Endothelial cell of umbilical vein (primary cell): ENCODE results near the gene TMEM108. TPM values are rescaled to one million over a fixed set of nuclear protein-coding genes. Genes with fewer than 3 reads are reported as not detected.

Source experiments
- BruUV-seq: library from RNA; stranded (reverse); fragments of 400-500 nt; replicated peaks from 2 replicates; lab custom pipeline; 2021; lab: Mats Ljungman, UMichigan
- CTCF ChIA-PET: fragments of 300-600, 350-600 bp; sonication (Branson Sonifier 250); formaldehyde crosslinking; loops from one replicate; lab custom pipeline; 2021; ENCODE audit warnings: antibody characterized with exemption, inconsistent platforms; lab: Charles Lee
- POLR2A ChIA-PET: fragments of 300-600, 350-600 bp; sonication (Branson Sonifier 250); formaldehyde crosslinking; loops from one replicate; lab custom pipeline; 2021; ENCODE audit warnings: antibody characterized with exemption, inconsistent platforms; lab: Charles Lee
- DNase-seq: peaks from one replicate; pipeline ENCODE4 v3.0.0-alpha.2; 2011; ENCODE audit warnings: low read depth, low spot score
- FAIRE-seq: peaks from 2 replicates; lab custom pipeline; 2011; peaks lifted over from hg19 to GRCh38; lab: Jason Lieb, UNC
- H2AFZ ChIP-seq: 2 replicates; pipeline ENCODE4 v1.6.0; 2012; ENCODE audit warnings: low read depth, low read length, control low read depth, inconsistent platforms
- H3K27ac ChIP-seq: 2 replicates; pipeline ENCODE4 v1.5.1; 2011; ENCODE audit warnings: low read depth, mild to moderate bottlenecking, control low read depth, low read length, moderate library complexity; ENCODE audit not compliant: insufficient read depth
- H3K27me3 ChIP-seq, 2 experiments: 2 replicates each; pipeline versions ENCODE4 v1.6.0 to v1.6.1; 2011; ENCODE audit warnings: low read length in 2 of 2, mixed read lengths in 1 of 2; ENCODE audit not compliant: control insufficient read depth in 2 of 2, insufficient read depth in 2 of 2
- H3K36me3 ChIP-seq, 2 experiments: 2 replicates in 1 of 2; 3 replicates in 1 of 2; pipeline ENCODE4 v1.5.1; 2011; ENCODE audit warnings: low read length in 2 of 2, mild to moderate bottlenecking in 1 of 2, moderate library complexity in 1 of 2; ENCODE audit not compliant: control insufficient read depth in 2 of 2, insufficient read depth in 2 of 2; ENCODE audit errors: extremely low read depth in 1 of 2
- H3K4me1 ChIP-seq: 3 replicates; pipeline ENCODE4 v1.5.1; 2011; ENCODE audit warnings: mild to moderate bottlenecking, low read length; ENCODE audit not compliant: control insufficient read depth, insufficient read depth; ENCODE audit errors: extremely low read depth
- H3K4me2 ChIP-seq: 2 replicates; pipeline ENCODE4 v1.6.1; 2011; ENCODE audit warnings: low read length, control low read depth, mixed read lengths; ENCODE audit not compliant: insufficient read depth
- H3K4me3 ChIP-seq, 3 experiments: fragments of 200-600 bp in 1 of 3; sonication (generic), shearing (Covaris generic) in 1 of 3; replicated peaks in 1 of 3; 2 replicates each; pipeline ENCODE4 v1.5.1; 2011 to 2016; ENCODE audit warnings: control low read depth in 3 of 3, low read length in 3 of 3, mild to moderate bottlenecking in 2 of 3, inconsistent platforms in 1 of 3, low read depth in 1 of 3, moderate library complexity in 1 of 3; ENCODE audit not compliant: insufficient read depth in 1 of 3
- H3K79me2 ChIP-seq: 2 replicates; pipeline ENCODE4 v1.6.0; 2012; ENCODE audit warnings: low read length, inconsistent platforms; ENCODE audit not compliant: control insufficient read depth, insufficient read depth
- H3K9ac ChIP-seq: replicated peaks from 2 replicates; pipeline ENCODE3; 2011; ENCODE audit warnings: low read length, control low read depth; ENCODE audit not compliant: insufficient read depth; ENCODE audit errors: extremely low read depth
- H3K9me1 ChIP-seq: replicated peaks from 3 replicates; pipeline ENCODE4 v1.6.0; 2011; ENCODE audit warnings: mild to moderate bottlenecking, low read length; ENCODE audit not compliant: control insufficient read depth, insufficient read depth; ENCODE audit errors: extremely low read depth
- H3K9me3 ChIP-seq: replicated peaks from 2 replicates; pipeline ENCODE4 v1.5.1; 2012; ENCODE audit warnings: low read length, inconsistent platforms; ENCODE audit not compliant: control insufficient read depth, insufficient read depth
- H4K20me1 ChIP-seq: replicated peaks from 2 replicates; pipeline ENCODE3; 2011; ENCODE audit warnings: mild to moderate bottlenecking, low read length; ENCODE audit not compliant: control insufficient read depth, insufficient read depth; ENCODE audit errors: extremely low read depth
- EZH2 ChIP-seq: IDR thresholded peaks from 2 replicates; pipeline ENCODE4 v1.6.1; 2012; ENCODE audit warnings: borderline replicate concordance, low read depth, mild to moderate bottlenecking, moderate library complexity, low read length, inconsistent platforms; ENCODE audit not compliant: severe bottlenecking
- GATA2 ChIP-seq: IDR thresholded peaks from 2 replicates; pipeline ENCODE4 v1.7.0; 2011; ENCODE audit warnings: low read depth, mild to moderate bottlenecking, moderate library complexity, mixed read lengths, low read length; ENCODE audit not compliant: insufficient read length, insufficient read depth
- JUN ChIP-seq: IDR thresholded peaks from 2 replicates; pipeline ENCODE4 v1.6.1; 2011; ENCODE audit warnings: borderline replicate concordance, low read depth; ENCODE audit not compliant: insufficient read length, insufficient read depth
- MYC ChIP-seq: IDR thresholded peaks from one replicate; pipeline ENCODE4 v1.6.1; 2011; ENCODE audit warnings: mild to moderate bottlenecking, low read depth, low read length
- POLR2A ChIP-seq: IDR thresholded peaks from 2 replicates; pipeline ENCODE4 v1.6.1; 2012; ENCODE audit warnings: low read depth, mild to moderate bottlenecking, control low read depth, low read length
- POLR2AphosphoS5 ChIP-seq: IDR thresholded peaks from 2 replicates; pipeline ENCODE4 v1.6.1; 2012; ENCODE audit warnings: low read depth, mild to moderate bottlenecking, control low read depth, low read length, moderate library complexity; ENCODE audit not compliant: insufficient read depth
- dilution Hi-C: fragments of 300-500 bp; cut with MboI; formaldehyde crosslinking; loops from one replicate; pipeline ENCODE4 v1.15.0; 2019; ENCODE audit warnings: low sequenced_read_pairs; ENCODE audit not compliant: extremely low pct_ligation_motif_present
- intact Hi-C: fragments of 100-400 bp; cut with micrococcal nuclease; formaldehyde crosslinking; loops from one replicate; pipeline ENCODE4 v1.10.0; 2022
- polyA plus RNA-seq, 4 experiments: library from polyadenylated mRNA; depleted of rRNA in 3 of 4; stranded (reverse) in 3 of 4; unstranded in 1 of 4; fragments of >200 nt; gene quantifications; 2 replicates each; pipeline versions ENCODE4 v1.2.1 to v1.2.3, GENCODE V29; 2011 to 2012; ENCODE audit warnings: missing spikeins in 1 of 4
- total RNA-seq: library from RNA; stranded (reverse); gene quantifications from 2 replicates; pipeline ENCODE4 v1.2.3, GENCODE V29; 2021
- TF ChIP-seq, protein P1 (sequence below), 2 donors: IDR thresholded peaks; 1 replicate in 1 of 2; 2 replicates in 1 of 2; pipeline ENCODE4 v1.5.1; 2011; ENCODE audit warnings: low read length in 2 of 2, mild to moderate bottlenecking in 2 of 2, moderate library complexity in 2 of 2, control low read depth in 1 of 2, inconsistent platforms in 1 of 2, low read depth in 1 of 2; ENCODE audit not compliant: insufficient read depth in 1 of 2; ENCODE audit errors: extremely low read depth in 1 of 2
- TF ChIP-seq, protein P2 (sequence below): IDR thresholded peaks from 2 replicates; pipeline ENCODE4 v1.6.1; 2011; ENCODE audit not compliant: insufficient read depth, insufficient read length

TMEM108 gene
- total and polyA plus RNA-seq, 2 donors (not counting 3 experiments of a cell fraction or from before 2014, with no cell fraction given) = 0.40 to 1.1 TPM

DNA sequence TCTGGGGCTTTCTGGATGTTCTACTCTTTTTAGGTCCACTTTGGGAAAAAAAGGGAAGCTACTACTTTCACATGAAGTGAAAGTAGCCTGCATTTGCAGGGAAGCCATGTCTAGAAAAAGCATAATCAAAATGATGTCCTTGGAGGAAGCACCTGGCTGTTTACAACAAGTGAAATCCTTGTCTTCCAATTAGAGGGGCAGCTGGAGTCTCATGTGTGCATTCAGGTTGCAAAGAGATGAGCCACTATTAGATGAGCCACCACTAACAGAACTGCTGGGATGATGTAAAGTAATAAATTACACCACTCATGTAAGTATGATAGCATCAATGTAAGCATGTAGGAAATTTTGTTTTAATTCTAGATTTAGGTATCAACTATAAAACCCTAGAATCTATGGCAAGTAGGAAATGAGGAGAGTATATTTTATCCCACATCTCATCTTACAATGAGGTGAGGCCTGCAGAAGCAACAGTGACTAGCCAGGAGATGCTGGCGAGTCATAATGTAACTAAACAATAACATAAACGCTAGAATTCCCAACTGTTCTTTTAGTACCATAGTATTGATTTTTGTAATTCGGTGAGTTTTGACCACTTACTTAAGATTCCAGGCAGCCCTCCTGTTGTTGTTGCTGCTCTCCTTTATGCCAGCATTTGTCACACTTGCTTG is 75.9 kb downstream of the TMEM108 start:
- ChIA-PET CTCF (no interaction called here), POLR2A (no interaction called here)
- dilution Hi-C loops (no loop called here), intact Hi-C loops (no loop called here)
- Histone ChIP-seq H3K9ac (no peak overlapping the region), H3K9me3 (no peaks in the 10 kb centered on the region), H2AFZ (no peak overlapping the region), H3K27me3 (peaks cover 0 to 2% of the 10 kb centered on the region in 2 experiments), H3K4me3 (no peak overlapping the region), H3K4me2 (no peak overlapping the region), H3K79me2 (no peaks in the 10 kb centered on the region), H3K36me3 (no peaks in the 10 kb centered on the region), H3K4me1 (no peaks in the 10 kb centered on the region), H3K9me1 (no peaks in the 10 kb centered on the region), H4K20me1 (no peaks in the 10 kb centered on the region), H3K27ac (no peak overlapping the region)
- no TSS peak for BruUV-seq
- FAIRE-seq (no peak), DNase-seq (no peak)
- TF ChIP-seq POLR2A (no peak), EZH2 (no peak), JUN (no peak), MYC (no peak), GATA2 (no peak), POLR2AphosphoS5 (no peak)
- TF ChIP-seq, protein P1, sequence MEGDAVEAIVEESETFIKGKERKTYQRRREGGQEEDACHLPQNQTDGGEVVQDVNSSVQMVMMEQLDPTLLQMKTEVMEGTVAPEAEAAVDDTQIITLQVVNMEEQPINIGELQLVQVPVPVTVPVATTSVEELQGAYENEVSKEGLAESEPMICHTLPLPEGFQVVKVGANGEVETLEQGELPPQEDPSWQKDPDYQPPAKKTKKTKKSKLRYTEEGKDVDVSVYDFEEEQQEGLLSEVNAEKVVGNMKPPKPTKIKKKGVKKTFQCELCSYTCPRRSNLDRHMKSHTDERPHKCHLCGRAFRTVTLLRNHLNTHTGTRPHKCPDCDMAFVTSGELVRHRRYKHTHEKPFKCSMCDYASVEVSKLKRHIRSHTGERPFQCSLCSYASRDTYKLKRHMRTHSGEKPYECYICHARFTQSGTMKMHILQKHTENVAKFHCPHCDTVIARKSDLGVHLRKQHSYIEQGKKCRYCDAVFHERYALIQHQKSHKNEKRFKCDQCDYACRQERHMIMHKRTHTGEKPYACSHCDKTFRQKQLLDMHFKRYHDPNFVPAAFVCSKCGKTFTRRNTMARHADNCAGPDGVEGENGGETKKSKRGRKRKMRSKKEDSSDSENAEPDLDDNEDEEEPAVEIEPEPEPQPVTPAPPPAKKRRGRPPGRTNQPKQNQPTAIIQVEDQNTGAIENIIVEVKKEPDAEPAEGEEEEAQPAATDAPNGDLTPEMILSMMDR (IDR thresholded peaks at IDR 0.05; ENCODE audit: extremely low read depth in 1 of 2, insufficient read depth in 1 of 2, low read depth in 1 of 2, low read length in 2 of 2) = no peak
- TF ChIP-seq, protein P2, sequence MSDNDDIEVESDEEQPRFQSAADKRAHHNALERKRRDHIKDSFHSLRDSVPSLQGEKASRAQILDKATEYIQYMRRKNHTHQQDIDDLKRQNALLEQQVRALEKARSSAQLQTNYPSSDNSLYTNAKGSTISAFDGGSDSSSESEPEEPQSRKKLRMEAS = no peak
